ENCODE data around the gene RBM33.

GRCh38 chr7:155813125-155813524 is 168.7 kb downstream of the RBM33 start:
- no peak for TF ChIP-seq EGR1 (IDR thresholded peaks at IDR 0.05)
- no peak for TF ChIP-seq RAD21 (IDR thresholded peaks at IDR 0.05; ENCODE audit: low read depth)
- TF ChIP-seq YY1 (IDR thresholded peaks at IDR 0.05; ENCODE audit: low read depth): no peak
